NCI-H748 treated with DMSO at 0.1 percent for 48 hours (cell line): ENCODE data around the gene LSP1.

Experiments used
- DNase-seq: peaks from one replicate; lab custom pipeline; 2025; lab: John Stamatoyannopoulos, UW

The LSP1 gene

DNA sequence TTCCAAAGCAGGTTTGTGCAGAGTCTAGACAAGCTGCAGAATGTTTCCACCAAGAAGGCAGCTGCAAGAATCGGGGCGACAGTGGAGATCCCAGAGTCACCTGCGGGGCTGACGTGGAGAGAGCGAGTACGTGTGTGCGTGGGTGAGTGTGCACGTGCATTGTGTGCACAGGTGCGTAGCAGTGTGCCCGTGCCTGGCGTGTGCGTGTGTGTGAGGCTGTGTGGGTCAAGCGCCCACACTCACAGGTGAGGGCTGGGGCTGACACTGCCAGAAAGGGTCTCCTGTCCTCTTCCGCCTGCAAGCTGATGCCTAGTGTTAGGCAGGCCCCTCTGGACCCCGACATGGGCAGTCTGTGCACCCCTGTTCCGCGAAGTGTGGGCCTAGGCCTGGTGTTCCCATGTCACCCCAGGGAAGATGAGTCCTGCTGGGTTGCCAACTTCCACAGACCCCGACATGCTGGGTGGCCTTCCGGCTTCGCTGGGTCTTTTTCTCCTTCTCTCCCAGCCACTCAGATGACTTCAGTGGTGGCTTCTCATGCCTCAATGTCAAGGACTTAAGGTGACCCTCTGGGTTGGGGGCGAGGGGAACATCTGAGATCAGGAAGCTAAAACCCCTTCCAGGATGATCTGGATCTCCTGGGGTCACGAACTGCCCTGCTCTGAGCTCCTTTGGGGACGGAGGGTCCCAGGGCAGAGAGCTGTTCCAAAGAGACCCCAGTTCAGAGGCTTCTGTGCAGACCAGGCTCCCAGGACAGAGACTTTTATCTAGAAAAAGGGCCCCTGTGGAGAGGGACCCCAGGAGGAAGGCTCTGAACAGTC is 28.5 kb upstream of the LSP1 start:
- no peak for DNase-seq

- DNase-seq: no peak
Observed at GRCh38 chr11:1825039-1825740, 27.7 kb upstream of the LSP1 start.

DNA sequence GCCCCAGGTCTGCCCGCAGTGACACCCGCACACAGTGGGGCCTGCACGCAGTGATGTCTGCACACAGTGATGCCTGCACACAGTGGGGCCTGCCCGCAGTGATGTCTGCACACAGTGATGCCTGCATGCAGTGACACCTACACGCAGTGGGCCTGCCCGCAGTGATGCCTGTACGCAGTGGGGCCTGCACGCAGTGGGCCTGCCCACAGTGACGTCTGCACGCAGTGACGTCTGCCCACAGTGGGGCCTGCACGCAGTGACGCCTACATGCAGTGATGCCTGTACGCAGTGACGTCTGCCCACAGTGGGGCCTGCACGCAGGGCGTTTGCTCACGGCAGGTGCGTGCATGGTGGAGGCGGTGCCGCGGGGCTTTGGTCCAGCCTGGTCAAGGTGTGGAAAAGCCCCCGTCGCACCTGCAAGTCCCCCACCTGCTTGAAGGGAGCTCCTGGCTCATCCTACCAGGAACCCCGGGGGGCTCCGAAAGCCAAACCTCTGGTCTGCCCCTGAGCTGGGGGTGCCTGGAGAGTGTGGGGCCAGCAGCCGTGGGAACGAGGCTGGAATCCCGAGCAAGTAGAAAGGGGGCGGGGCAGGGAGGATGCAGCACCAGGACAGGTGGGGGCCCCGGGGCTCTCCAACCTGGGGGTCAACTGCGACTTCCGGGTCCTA is 27.0 kb upstream of the LSP1 start:
- no peak for DNase-seq

GRCh38 chr11:1826552-1827094 is 26.3 kb upstream of the LSP1 start:
- DNase-seq: no peak

DNA sequence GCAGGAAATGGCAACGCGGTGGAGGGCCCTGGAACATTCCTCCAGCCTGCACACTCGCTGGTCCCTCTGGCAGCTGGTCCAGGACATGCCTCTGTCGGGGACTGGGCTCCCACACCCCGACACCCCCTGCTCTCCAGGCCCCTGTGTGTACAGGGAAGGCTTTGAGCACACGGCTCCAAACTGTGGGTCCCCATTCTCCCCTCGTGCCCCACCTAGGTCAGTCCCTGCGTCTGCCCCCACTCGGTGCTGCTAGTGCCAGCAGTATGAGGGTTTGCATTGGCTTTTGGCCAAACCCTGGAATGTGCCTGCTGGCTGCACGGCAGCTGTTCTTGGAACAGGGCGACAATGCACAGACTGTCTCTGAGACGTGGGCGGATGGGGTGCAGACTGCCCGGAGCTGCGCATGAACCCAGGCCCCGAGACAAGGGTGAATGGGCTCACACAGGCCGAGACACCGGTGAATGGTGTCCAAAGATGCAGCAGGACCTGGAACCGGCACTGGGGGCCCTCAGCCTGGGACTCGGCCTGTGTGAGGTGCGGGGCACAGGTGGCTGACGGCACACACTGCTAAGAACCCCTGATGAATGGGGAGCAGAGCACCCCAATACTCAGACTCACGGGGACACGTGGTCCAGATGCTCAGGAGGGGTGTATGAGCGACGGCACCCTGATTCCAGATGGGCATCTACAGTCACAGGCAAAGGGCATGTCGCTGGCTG is 25.6 kb upstream of the LSP1 start:
- DNase-seq: peak; percentile 5

DNA sequence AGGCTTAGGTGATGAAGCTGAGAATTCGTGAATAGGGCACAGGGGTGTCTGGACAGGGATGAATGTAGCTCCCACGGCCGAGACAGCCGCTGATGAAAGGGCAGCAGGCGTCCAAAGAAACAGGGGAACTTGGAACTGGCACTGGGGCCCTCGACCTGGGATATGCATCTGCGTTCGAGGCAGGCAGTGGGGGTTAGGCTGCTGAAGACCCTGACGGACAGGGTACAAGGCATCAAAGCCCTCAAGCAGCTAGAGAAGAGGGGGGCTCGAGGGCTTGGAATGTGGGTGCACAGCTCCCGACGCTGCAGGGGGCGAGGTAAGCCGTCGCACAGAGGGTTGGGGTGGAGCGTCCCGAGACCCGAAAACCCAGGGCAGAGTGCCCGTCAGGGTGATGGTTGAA is 25.0 kb upstream of the LSP1 start:
- DNase-seq: no peak

GRCh38 chr11:1828542-1828941 is 24.3 kb upstream of the LSP1 start:
- DNase-seq: no peak

GRCh38 chr11:1829039-1829820 is 23.7 kb upstream of the LSP1 start:
- DNase-seq: no peak

GRCh38 chr11:1830004-1830321 is 22.9 kb upstream of the LSP1 start:
- no peak for DNase-seq

DNA sequence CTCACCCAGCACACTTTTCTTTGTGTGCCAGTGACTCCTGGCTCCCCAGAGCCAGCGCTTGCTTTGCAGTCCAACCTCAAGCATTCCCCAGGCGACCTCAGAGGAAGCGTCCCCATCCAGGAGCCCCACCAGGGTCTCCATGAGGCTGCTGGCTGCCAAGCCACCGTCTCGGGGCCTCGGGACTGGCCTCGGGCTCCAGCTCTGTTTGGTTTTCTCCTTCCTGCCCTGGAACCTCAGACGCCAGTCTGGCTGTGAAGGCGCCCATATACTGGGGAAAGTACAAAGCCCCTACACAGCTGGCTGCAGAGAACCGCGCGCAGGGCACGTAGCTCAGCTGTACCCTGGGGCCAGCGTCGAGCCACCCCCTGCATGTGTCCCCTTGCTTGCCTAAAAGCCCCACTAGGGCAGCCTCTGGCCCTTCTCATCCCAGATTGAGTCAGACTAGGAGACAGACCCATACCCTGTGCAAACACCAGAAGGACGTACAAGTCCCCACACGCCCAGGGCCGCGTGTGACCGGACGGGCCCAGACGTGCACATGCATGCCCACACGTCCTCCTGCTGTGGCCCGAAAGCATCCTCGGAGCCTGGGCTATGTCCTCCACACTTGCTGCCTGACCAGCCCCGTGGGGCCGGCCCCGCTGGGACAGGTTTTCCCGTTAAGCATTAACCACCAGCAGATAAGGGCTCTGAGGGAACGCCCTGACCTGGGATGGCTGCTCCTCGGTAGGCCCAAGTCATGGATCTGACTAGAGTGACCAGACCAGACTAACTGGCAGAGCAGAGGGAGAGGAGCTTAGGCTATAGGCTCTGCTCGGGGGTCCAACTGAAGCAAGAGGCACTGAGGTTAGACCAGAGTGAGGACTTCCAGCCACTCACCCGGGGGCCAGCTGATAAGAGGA is 22.3 kb upstream of the LSP1 start:
- peak; percentile 52 for DNase-seq

DNA sequence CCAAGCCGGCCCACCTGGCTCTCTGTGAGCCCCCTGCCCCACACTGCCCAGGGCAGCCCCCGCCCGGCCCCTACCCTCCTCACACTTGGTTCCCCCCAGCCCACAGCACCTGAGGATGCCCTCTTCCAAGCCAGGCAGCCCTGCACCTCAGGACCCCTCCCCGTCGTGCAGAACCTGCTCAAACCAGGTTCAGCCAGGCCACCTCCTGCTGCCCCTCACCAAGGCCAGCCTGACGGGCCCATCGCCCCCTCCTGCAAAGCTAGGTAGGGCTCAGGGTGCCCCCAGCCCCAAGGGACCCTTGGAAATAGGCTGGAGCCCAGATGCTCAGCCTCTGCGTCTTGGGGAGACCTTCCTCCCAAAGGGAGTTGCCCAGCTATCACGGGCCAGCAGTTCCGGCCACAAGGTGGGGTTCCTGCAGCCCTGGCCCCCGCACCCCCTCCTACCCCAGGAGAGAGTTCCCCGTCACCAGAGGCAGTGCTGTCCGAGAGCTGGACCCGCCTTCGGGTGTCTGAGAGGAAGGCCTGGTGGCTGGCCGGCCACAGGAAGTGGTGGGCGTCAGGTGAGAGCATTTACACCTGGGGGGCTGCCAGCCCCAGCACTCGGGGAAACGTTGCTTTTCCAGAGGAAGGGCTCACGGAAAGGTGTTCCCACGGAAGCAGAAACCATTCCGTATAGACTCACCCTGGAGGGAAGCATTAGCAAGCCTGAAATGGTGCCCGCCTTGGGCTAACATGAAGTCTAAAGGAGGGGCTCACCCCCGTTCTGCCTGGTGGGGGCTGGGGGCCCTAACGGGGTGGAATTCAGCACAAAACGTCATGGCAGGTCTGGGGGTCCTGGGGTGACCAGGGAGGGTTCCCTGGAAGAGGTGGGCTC is 21.3 kb upstream of the LSP1 start:
- DNase-seq: no peak

DNA sequence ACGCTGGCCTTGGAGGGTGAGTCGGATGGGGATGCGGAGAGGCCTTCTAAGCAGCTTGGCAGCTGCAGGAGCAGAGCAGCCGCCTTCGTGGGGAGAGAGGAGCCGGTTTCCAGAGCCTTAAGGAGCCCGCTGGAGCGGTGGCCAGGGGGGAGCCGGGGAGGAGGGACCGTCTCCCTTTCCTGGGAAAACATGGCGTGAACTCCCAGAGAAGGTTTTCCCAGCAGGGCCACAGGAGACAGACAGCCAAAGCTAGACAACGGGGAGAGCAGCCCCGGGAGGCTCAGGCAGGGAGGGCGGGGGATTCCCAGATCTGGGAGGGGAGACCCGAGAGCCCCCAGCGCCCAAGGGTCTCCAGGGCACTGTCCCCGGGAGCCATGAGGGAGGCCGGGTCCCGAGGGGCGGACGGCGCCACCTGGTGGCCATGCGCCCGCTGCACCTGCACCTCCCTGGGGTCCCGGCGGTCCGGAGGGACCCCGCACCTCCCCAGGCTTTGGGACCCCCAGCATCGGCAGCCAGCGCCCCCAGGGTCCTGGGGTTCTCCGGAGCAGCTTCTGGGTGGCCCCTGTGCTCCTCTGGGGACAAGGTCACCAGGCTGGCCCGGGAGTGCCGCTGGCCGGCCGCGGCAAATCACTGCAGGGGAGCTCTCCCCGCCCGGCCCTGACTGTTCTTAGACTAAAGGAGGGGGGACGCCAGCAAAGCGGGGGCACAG is 20.5 kb upstream of the LSP1 start:
- DNase-seq: no peak

DNA sequence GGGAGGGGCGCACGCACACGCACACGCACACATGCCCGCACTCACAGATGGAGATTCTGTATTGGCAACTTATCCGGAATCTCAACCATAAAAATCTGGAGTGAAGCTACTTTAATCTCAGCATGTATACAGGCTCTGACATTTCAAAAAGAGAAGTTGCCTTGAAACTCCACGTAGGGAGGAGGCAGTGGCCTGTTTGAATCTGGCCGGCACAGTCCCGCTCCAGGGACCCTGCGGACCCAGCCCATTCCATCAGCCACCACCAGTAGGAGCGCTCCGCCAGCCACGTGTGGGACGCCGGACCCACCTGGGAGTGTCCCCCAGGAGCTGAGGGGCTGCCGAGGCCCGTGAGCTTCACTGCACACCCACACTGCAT is 20.0 kb upstream of the LSP1 start:
- DNase-seq: no peak

GRCh38 chr11:1834062-1834610 is 18.7 kb upstream of the LSP1 start:
- no peak for DNase-seq

- no peak for DNase-seq
Observed at GRCh38 chr11:1834779-1835670, 17.9 kb upstream of the LSP1 start, which contains the start of gene SYT8. SYT8 (plus strand) TSS chr11:1834990; CDS start chr11:1835106, 116 bp downstream.

DNA sequence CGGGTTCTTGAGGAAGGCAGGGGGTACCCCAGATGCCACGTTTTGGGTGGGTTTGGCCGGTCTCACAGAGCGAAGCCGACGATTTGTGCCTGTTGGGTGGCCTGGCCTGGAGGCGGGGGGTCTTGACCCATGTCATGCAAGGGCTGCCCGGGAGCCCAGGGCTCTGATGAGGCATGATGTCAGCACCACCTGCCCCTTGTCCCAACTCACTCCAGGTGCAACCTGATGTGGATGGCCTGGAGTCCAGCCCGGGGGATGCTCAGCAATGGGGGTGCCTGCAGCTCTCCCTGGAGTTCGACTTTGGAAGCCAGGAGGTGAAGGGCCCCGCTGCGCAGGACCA is 17.2 kb upstream of the LSP1 start:
- no peak for DNase-seq
